Memory B cell (primary cell): ENCODE data around the gene UBE2E2.

Experiments used
- ATAC-seq: fragments of 150-1000 bp; cut with Tn5 transposase; 2 replicates; pipeline ENCODE4 v1.10.0; 2021; ENCODE audit warnings: low read depth, mild to moderate bottlenecking, moderate library complexity
- DNase-seq, 2 donors: peaks; one replicate each; pipeline ENCODE4 v3.0.0; 2022; ENCODE audit warnings: low spot score in 2 of 2
- H3K27ac Mint-ChIP-seq: one replicate; pipeline ENCODE4 v1.8.0; 2022; ENCODE audit warnings: mild to moderate bottlenecking, moderate library complexity, mixed read lengths
- H3K27me3 Mint-ChIP-seq: one replicate; pipeline ENCODE4 v1.8.0; 2022; ENCODE audit warnings: mixed read lengths
- H3K36me3 Mint-ChIP-seq: one replicate; pipeline ENCODE4 v1.8.0; 2022; ENCODE audit warnings: mild to moderate bottlenecking, mixed read lengths
- H3K4me1 Mint-ChIP-seq: one replicate; pipeline ENCODE4 v1.8.0; 2022; ENCODE audit warnings: mixed read lengths
- H3K4me3 Mint-ChIP-seq: one replicate; pipeline ENCODE4 v1.8.0; 2022; ENCODE audit warnings: mild to moderate bottlenecking, moderate library complexity, mixed read lengths
- H3K9me3 Mint-ChIP-seq: one replicate; pipeline ENCODE4 v1.8.0; 2022; ENCODE audit warnings: mixed read lengths

The UBE2E2 gene

GRCh38 chr3:23238578-23238977 lies 35.5 kb downstream of the UBE2E2 start:
- Mint-ChIP-seq H3K27me3 (no peaks in the 10 kb centered on the region), H3K4me3 (no peak overlapping the region), H3K36me3 (no peaks in the 10 kb centered on the region), H3K9me3 (peaks cover 2% of the 10 kb centered on the region), H3K4me1 (peaks cover 45% of the 10 kb centered on the region), H3K27ac (no peak overlapping the region)
- no peak for DNase-seq
- peak; percentile 27 for ATAC-seq

- no peak overlapping the region for H3K27ac Mint-ChIP-seq
- no peaks in the 10 kb centered on the region for H3K27me3 Mint-ChIP-seq
- H3K36me3 Mint-ChIP-seq, result no peaks in the 10 kb centered on the region
- ATAC-seq (no peak), DNase-seq (no peak)
- no peak overlapping the region for H3K4me3 Mint-ChIP-seq
- H3K4me1 Mint-ChIP-seq, result peaks cover 43% of the 10 kb centered on the region
- peaks cover 2% of the 10 kb centered on the region for H3K9me3 Mint-ChIP-seq
Measured at GRCh38 chr3:23239211-23240068, 36.3 kb downstream of the UBE2E2 start.

GRCh38 chr3:23240171-23240785 lies 37.2 kb downstream of the UBE2E2 start:
- Mint-ChIP-seq H3K4me3 (no peak overlapping the region), H3K4me1 (peaks cover 38% of the 10 kb centered on the region)
- ATAC-seq, result no peak

GRCh38 chr3:23241256-23241655 lies 38.1 kb downstream of the UBE2E2 start:
- Mint-ChIP-seq H3K9me3 (no peaks in the 10 kb centered on the region), H3K36me3 (no peaks in the 10 kb centered on the region), H3K27ac (no peak overlapping the region), H3K4me1 (peaks cover 31% of the 10 kb centered on the region), H3K27me3 (no peaks in the 10 kb centered on the region), H3K4me3 (no peak overlapping the region)
- DNase-seq (no peak), ATAC-seq (no peak)

More at GRCh38 chr3:23240171-23240785, 37.2 kb downstream of the UBE2E2 start:
- H3K27me3 Mint-ChIP-seq, result no peaks in the 10 kb centered on the region
- no peaks in the 10 kb centered on the region for H3K36me3 Mint-ChIP-seq
- DNase-seq, result no peak
- peaks cover 2% of the 10 kb centered on the region for H3K9me3 Mint-ChIP-seq
- H3K27ac Mint-ChIP-seq, result no peak overlapping the region

- no peaks in the 10 kb centered on the region for H3K36me3 Mint-ChIP-seq
- no peak overlapping the region for H3K27ac Mint-ChIP-seq
- ATAC-seq (no peak), DNase-seq (no peak)
- H3K27me3 Mint-ChIP-seq, result no peaks in the 10 kb centered on the region
- H3K9me3 Mint-ChIP-seq, result no peaks in the 10 kb centered on the region
- no peak overlapping the region for H3K4me3 Mint-ChIP-seq
- peaks cover 24% of the 10 kb centered on the region for H3K4me1 Mint-ChIP-seq
Measured at GRCh38 chr3:23242106-23242505, 39.0 kb downstream of the UBE2E2 start.

- peaks cover 1% of the 10 kb centered on the region for H3K36me3 Mint-ChIP-seq
- peaks cover 25% of the 10 kb centered on the region for H3K4me1 Mint-ChIP-seq
- DNase-seq (no peak), ATAC-seq (no peak)
- no peak overlapping the region for H3K27ac Mint-ChIP-seq
- H3K27me3 Mint-ChIP-seq, result no peaks in the 10 kb centered on the region
- H3K9me3 Mint-ChIP-seq, result peaks cover 1% of the 10 kb centered on the region
- no peak overlapping the region for H3K4me3 Mint-ChIP-seq
Measured at GRCh38 chr3:23244324-23245041, 41.4 kb downstream of the UBE2E2 start.

- Mint-ChIP-seq H3K36me3 (peaks cover 1% of the 10 kb centered on the region), H3K4me1 (peaks cover 21% of the 10 kb centered on the region)
- ATAC-seq, result no peak
Measured at GRCh38 chr3:23246651-23247050, 43.5 kb downstream of the UBE2E2 start.

GRCh38 chr3:23248594-23249131 lies 45.5 kb downstream of the UBE2E2 start:
- no peak overlapping the region for H3K27ac Mint-ChIP-seq
- H3K27me3 Mint-ChIP-seq, result no peaks in the 10 kb centered on the region
- peaks cover 1% of the 10 kb centered on the region for H3K36me3 Mint-ChIP-seq
- peaks cover 25% of the 10 kb centered on the region for H3K4me1 Mint-ChIP-seq
- no peak overlapping the region for H3K4me3 Mint-ChIP-seq
- DNase-seq (no peak), ATAC-seq (no peak)
- H3K9me3 Mint-ChIP-seq, result peaks cover 1% of the 10 kb centered on the region

More at GRCh38 chr3:23246651-23247050, 43.5 kb downstream of the UBE2E2 start:
- H3K27ac Mint-ChIP-seq, result no peak overlapping the region
- no peak overlapping the region for H3K4me3 Mint-ChIP-seq
- peaks cover 1% of the 10 kb centered on the region for H3K9me3 Mint-ChIP-seq
- no peak for DNase-seq
- no peaks in the 10 kb centered on the region for H3K27me3 Mint-ChIP-seq

- Mint-ChIP-seq H3K27me3 (no peaks in the 10 kb centered on the region), H3K27ac (no peak overlapping the region), H3K9me3 (peaks cover 1% of the 10 kb centered on the region), H3K36me3 (peaks cover 1% of the 10 kb centered on the region), H3K4me1 (peaks cover 35% of the 10 kb centered on the region), H3K4me3 (no peak overlapping the region)
- ATAC-seq, result no peak
- DNase-seq, result no peak
Measured at GRCh38 chr3:23249961-23250360, 46.8 kb downstream of the UBE2E2 start.

GRCh38 chr3:23252122-23252521 lies 49.0 kb downstream of the UBE2E2 start:
- Mint-ChIP-seq H3K9me3 (peaks cover 1% of the 10 kb centered on the region), H3K4me3 (no peak overlapping the region), H3K36me3 (peaks cover 1% of the 10 kb centered on the region), H3K4me1 (peaks cover 48% of the 10 kb centered on the region), H3K27ac (no peak overlapping the region), H3K27me3 (no peaks in the 10 kb centered on the region)
- ATAC-seq (no peak), DNase-seq (no peak)

GRCh38 chr3:23253214-23253613 lies 50.1 kb downstream of the UBE2E2 start:
- ATAC-seq, result peak; percentile 38
- Mint-ChIP-seq H3K36me3 (peaks cover 5% of the 10 kb centered on the region), H3K4me1 (peaks cover 46% of the 10 kb centered on the region), H3K27me3 (no peaks in the 10 kb centered on the region), H3K4me3 (no peak overlapping the region), H3K9me3 (peaks cover 3% of the 10 kb centered on the region), H3K27ac (no peak overlapping the region)
- no peak for DNase-seq

- Mint-ChIP-seq H3K27ac (no peak overlapping the region), H3K27me3 (no peaks in the 10 kb centered on the region), H3K4me1 (peaks cover 44% of the 10 kb centered on the region), H3K36me3 (peaks cover 3% of the 10 kb centered on the region), H3K9me3 (peaks cover 2% of the 10 kb centered on the region), H3K4me3 (no peak overlapping the region)
- no peak for ATAC-seq
- DNase-seq, result no peak
Measured at GRCh38 chr3:23254282-23254681, 51.2 kb downstream of the UBE2E2 start.

GRCh38 chr3:23254835-23255234 lies 51.7 kb downstream of the UBE2E2 start:
- H3K27me3 Mint-ChIP-seq, result no peaks in the 10 kb centered on the region
- H3K27ac Mint-ChIP-seq, result no peak overlapping the region
- peaks cover 42% of the 10 kb centered on the region for H3K4me1 Mint-ChIP-seq
- H3K36me3 Mint-ChIP-seq, result peaks cover 3% of the 10 kb centered on the region
- ATAC-seq (peak; percentile 26), DNase-seq (no peak)
- H3K9me3 Mint-ChIP-seq, result peaks cover 2% of the 10 kb centered on the region
- H3K4me3 Mint-ChIP-seq, result no peak overlapping the region
